T-cell (primary cell): ENCODE data around the gene PDIA4. TPM values are rescaled to one million over a fixed set of nuclear protein-coding genes. Genes with fewer than 3 reads are reported as not detected.

Experiments used
- ATAC-seq, 4 experiments: fragments of 200-7000 bp in 3 of 4; fragments of 150-1000 bp in 1 of 4; cut with Tn5 transposase; replicated peaks in 1 of 4; 1 replicate in 3 of 4; 2 replicates in 1 of 4; pipeline ENCODE4 v1.10.0; 2021; ENCODE audit warnings: moderate library complexity in 3 of 4, mild to moderate bottlenecking in 2 of 4, moderate number of reproducible peaks in 1 of 4
- CTCF ChIA-PET, 2 donors: fragments of 300-600 bp; sonication (Branson Sonifier 250); formaldehyde crosslinking; loops; one replicate each; lab custom pipeline; 2022; ENCODE audit warnings: antibody characterized with exemption in 2 of 2; lab: Charles Lee
- POLR2A ChIA-PET, 2 donors: fragments of 300-600 bp; sonication (Branson Sonifier 250); formaldehyde crosslinking; loops; one replicate each; lab custom pipeline; 2022; ENCODE audit warnings: antibody characterized with exemption in 2 of 2; lab: Charles Lee
- DNase-seq, 35 experiments: peaks; one replicate each; pipeline versions ENCODE4 v3.0.0 to v3.0.0-alpha.2; 2013 to 2023
- H3K27ac ChIP-seq: one replicate; pipeline ENCODE4 v1.5.1; 2013; ENCODE audit warnings: low read length
- H3K27me3 ChIP-seq, 2 experiments: replicated peaks in 1 of 2; 1 replicate in 1 of 2; 2 replicates in 1 of 2; pipeline versions ENCODE4 v1.6.1 to v1.7.0; 2013; ENCODE audit warnings: low read length in 1 of 2, mixed read lengths in 1 of 2; ENCODE audit not compliant: control insufficient read depth in 2 of 2, insufficient read depth in 2 of 2; ENCODE audit errors: extremely low read depth in 1 of 2
- H3K36me3 ChIP-seq, 2 donors: 1 replicate in 1 of 2; 2 replicates in 1 of 2; pipeline versions ENCODE4 v1.6.1 to v1.7.0; 2013; ENCODE audit warnings: low read length in 1 of 2; ENCODE audit not compliant: control insufficient read depth in 2 of 2, insufficient read depth in 1 of 2; ENCODE audit errors: extremely low read depth in 1 of 2
- H3K4me1 ChIP-seq, 2 experiments: 1 replicate in 1 of 2; 2 replicates in 1 of 2; pipeline versions ENCODE4 v1.6.1 to v1.7.0; 2013; ENCODE audit warnings: low read length in 2 of 2, mixed read lengths in 1 of 2; ENCODE audit not compliant: insufficient read depth in 2 of 2, control insufficient read depth in 1 of 2; ENCODE audit errors: extremely low read depth in 1 of 2
- H3K4me3 ChIP-seq, 2 donors: 1 replicate in 1 of 2; 2 replicates in 1 of 2; pipeline versions ENCODE4 v1.5.1 to v1.7.0; 2013; ENCODE audit warnings: mild to moderate bottlenecking in 2 of 2, low read length in 1 of 2, moderate library complexity in 1 of 2; ENCODE audit not compliant: control insufficient read depth in 1 of 2; ENCODE audit errors: extremely low read depth in 1 of 2
- H3K9me3 ChIP-seq: 2 replicates; pipeline ENCODE4 v1.7.0; 2013
- H3K27ac Mint-ChIP-seq, 2 donors: one replicate each; pipeline ENCODE4 v1.8.0; 2020 to 2021; ENCODE audit warnings: mild to moderate bottlenecking in 2 of 2, mixed read lengths in 2 of 2
- H3K27me3 Mint-ChIP-seq, 2 donors: one replicate each; pipeline ENCODE4 v1.8.0; 2021 to 2022; ENCODE audit warnings: mixed read lengths in 2 of 2
- H3K36me3 Mint-ChIP-seq: one replicate; pipeline ENCODE4 v1.8.0; 2021; ENCODE audit warnings: mixed read lengths
- H3K4me1 Mint-ChIP-seq, 3 donors: one replicate each; pipeline ENCODE4 v1.8.0; 2020 to 2022; ENCODE audit warnings: mixed read lengths in 3 of 3, mild to moderate bottlenecking in 1 of 3
- H3K4me3 Mint-ChIP-seq, 3 donors: one replicate each; pipeline ENCODE4 v1.8.0; 2020 to 2022; ENCODE audit warnings: mild to moderate bottlenecking in 3 of 3, mixed read lengths in 3 of 3, moderate library complexity in 3 of 3
- H3K9me3 Mint-ChIP-seq, 3 donors: one replicate each; pipeline ENCODE4 v1.8.0; 2020 to 2022; ENCODE audit warnings: mixed read lengths in 3 of 3
- WGBS: methylation state at CpG from one replicate; pipeline ENCODE4 v1.1.5; 2013; ENCODE audit warnings: missing lambda C conversion rate; ENCODE audit not compliant: insufficient coverage; 5-methylcytosine and 5-hydroxymethylcytosine counted together
- total RNA-seq, 35 experiments: library from RNA in 6 of 35; stranded (reverse) in 6 of 35; fragments of 120-200 nt in 1 of 35; gene quantifications; one replicate each; pipeline versions ENCODE4 v1.2.1 to v1.2.4 and lab custom pipeline; 2013 to 2026

The PDIA4 gene
- total RNA-seq, 5 donors from 2014 or later (not counting 1 experiment from before 2014, with no cell fraction given) = 40.3 to 75.3 (median 68.4) TPM

DNA sequence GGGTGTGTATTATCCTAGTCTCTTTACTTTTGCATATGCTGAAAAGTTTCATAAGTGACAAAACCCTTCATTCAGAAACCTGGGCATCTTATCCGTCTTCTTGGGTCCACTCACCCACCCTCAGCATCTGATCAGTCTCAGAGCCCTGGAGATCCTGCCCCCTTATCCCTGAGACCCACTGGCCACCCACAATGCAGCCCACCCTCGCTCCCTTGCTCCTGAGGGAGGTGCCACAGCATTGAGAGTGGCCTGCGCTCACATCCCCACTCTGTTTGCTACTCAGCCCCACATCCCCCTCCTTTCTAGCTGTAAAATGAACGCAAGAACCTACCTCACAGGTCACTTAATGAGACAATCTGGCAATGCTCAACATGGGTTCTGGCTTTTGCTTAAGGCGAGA is 27.3 kb downstream of the PDIA4 start:
- Mint-ChIP-seq H3K4me3 (no peak overlapping the region), H3K36me3 (peaks cover 5% of the 10 kb centered on the region), H3K9me3 (no peaks in the 10 kb centered on the region), H3K27me3 (no peaks in the 10 kb centered on the region), H3K4me1 (peaks cover 3 to 4% (median 3%) of the 10 kb centered on the region in 3 donors), H3K27ac (no peak overlapping the region)
- ChIA-PET CTCF (interaction anchor here in 1 of 2 donors (0.9 to 1.9 kb wide), 2 partner anchors 26 to 65 kb away, joined by 4 to 6 read pairs; no protein-coding TSS in a partner anchor), POLR2A (interaction anchor here in 1 of 2 donors (0.6 kb wide), 1 partner anchor 400 kb away, joined by 8 read pairs; no protein-coding TSS in a partner anchor)
- DNase-seq (no peak), ATAC-seq (no peak)
- no peak overlapping the region for H3K27ac ChIP-seq
- H3K4me3 ChIP-seq = no peak overlapping the region
- H3K9me3 ChIP-seq = no peaks in the 10 kb centered on the region
- no peaks in the 10 kb centered on the region for H3K27me3 ChIP-seq
- peaks cover 0 to 6% of the 10 kb centered on the region in 2 experiments for H3K4me1 ChIP-seq
- 92% methylated on average over 4 of the region's 5 CpGs for WGBS
- peaks cover 7 to 41% of the 10 kb centered on the region in 2 donors for H3K36me3 ChIP-seq

DNA sequence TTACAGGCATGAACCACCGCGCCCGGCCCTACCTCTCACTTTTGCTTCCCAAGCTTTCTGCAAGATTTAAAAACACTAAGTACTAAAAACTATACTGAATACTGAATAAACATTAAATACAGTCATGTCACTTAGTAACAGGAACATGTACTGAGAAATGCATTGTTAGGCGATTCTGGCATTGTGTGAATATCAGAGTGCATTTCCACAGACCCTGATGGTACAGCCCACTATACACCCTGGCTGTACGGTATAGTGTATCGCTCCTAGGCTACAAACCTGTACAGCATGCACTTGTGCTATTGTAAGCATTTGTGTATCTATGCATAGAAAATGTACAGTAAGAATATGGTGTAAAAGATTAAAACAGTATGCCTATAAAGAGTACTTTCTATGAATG is 29.1 kb downstream of the PDIA4 start:
- ATAC-seq (no peak), DNase-seq (no peak)
- ChIA-PET CTCF (no interaction called here), POLR2A (no interaction called here)
- H3K4me3 ChIP-seq = no peak overlapping the region
- Mint-ChIP-seq H3K27ac (no peak overlapping the region), H3K4me3 (no peak overlapping the region), H3K36me3 (peaks cover 5% of the 10 kb centered on the region), H3K4me1 (no peaks in the 10 kb centered on the region), H3K9me3 (no peaks in the 10 kb centered on the region), H3K27me3 (no peaks in the 10 kb centered on the region)
- peaks cover 7 to 25% of the 10 kb centered on the region in 2 donors for H3K36me3 ChIP-seq
- peaks cover 0 to 6% of the 10 kb centered on the region in 2 experiments for H3K27me3 ChIP-seq
- H3K9me3 ChIP-seq = no peaks in the 10 kb centered on the region
- no CpG with 5 or more reads among the region's 6 CpGs for WGBS
- H3K27ac ChIP-seq = no peak overlapping the region
- H3K4me1 ChIP-seq = no peaks in the 10 kb centered on the region

GRCh38 chr7:148997497-148997896 is 30.8 kb downstream of the PDIA4 start:
- Histone ChIP-seq H3K36me3 (peaks cover 2 to 10% of the 10 kb centered on the region in 2 donors), H3K27me3 (peaks cover 0 to 14% of the 10 kb centered on the region in 2 experiments), H3K27ac (no peak overlapping the region), H3K4me3 (no peak overlapping the region), H3K4me1 (no peaks in the 10 kb centered on the region), H3K9me3 (no peaks in the 10 kb centered on the region)
- no peaks in the 10 kb centered on the region for H3K36me3 Mint-ChIP-seq
- no peaks in the 10 kb centered on the region for H3K4me1 Mint-ChIP-seq
- POLR2A ChIA-PET = no interaction called here
- H3K27ac Mint-ChIP-seq = no peak overlapping the region
- CTCF ChIA-PET = interaction anchor here in 1 of 2 donors (0.6 kb wide), 1 partner anchor 475 kb away, joined by 4 read pairs; no protein-coding TSS in a partner anchor
- DNase-seq (no peak), ATAC-seq (no peak)
- no peaks in the 10 kb centered on the region for H3K27me3 Mint-ChIP-seq
- 100% methylated on average over 1 of the region's 4 CpGs for WGBS
- H3K9me3 Mint-ChIP-seq = no peaks in the 10 kb centered on the region
- H3K4me3 Mint-ChIP-seq = no peak overlapping the region

DNA sequence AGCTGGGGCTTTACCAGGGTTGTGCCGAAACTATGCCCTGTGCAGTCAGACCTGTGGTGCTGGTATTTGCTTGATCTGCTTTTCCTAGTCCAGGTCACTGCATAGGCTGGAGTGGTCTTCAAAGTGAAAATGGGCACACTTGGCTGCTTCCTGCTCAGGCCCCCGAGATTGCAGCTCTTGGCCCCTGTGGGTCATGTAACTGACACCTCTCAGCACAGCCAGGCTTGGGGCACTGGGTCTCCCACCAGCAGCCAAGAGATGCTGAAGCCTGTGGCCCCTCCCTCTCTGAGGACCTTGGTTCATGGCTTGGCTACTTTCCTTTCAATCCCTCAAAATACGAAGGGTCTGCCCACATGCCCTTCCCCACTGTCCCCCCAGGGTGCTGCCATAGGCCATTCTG is 33.7 kb downstream of the PDIA4 start:
- CTCF ChIA-PET = interaction anchor here in 1 of 2 donors (1.6 kb wide), 1 partner anchor 11 kb away, joined by 5 read pairs; no protein-coding TSS in a partner anchor

DNA sequence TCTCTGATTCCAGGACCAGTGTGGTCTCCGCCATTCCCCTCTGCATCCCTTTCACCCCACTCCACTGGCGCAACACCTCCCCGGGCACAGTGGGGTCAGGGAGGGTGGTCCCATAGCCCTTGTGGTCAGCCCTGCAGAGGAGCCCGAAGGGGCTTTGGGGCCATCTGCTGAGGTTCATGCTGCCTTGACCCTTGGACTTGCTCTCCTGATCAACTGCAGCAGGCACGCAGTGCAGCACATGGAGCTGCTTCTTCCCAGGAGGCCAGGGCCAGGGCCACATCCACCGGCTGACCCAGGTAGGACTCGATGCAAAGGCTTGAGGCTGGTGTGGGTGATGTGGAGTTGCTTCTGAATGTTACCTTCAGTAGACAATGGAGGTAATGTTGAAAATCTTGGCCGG is 35.1 kb downstream of the PDIA4 start:
- Histone ChIP-seq H3K27ac (no peak overlapping the region), H3K9me3 (no peaks in the 10 kb centered on the region), H3K27me3 (peaks cover 0 to 14% of the 10 kb centered on the region in 2 experiments), H3K36me3 (no peaks in the 10 kb centered on the region), H3K4me1 (peaks cover 4 to 6% of the 10 kb centered on the region in 2 experiments), H3K4me3 (no peak overlapping the region)
- Mint-ChIP-seq H3K4me3 (no peak overlapping the region), H3K4me1 (peaks cover 3 to 8% (median 6%) of the 10 kb centered on the region in 3 donors), H3K27ac (no peak overlapping the region), H3K36me3 (no peaks in the 10 kb centered on the region), H3K9me3 (no peaks in the 10 kb centered on the region), H3K27me3 (no peaks in the 10 kb centered on the region)
- WGBS = 91% methylated on average over 4 of the region's 8 CpGs
- CTCF ChIA-PET = interaction anchor here in 1 of 2 donors (0.9 to 1.6 kb wide), 2 partner anchors 12 to 73 kb away, joined by 3 to 5 read pairs; no protein-coding TSS in a partner anchor
- DNase-seq (no peak), ATAC-seq (no peak)
- POLR2A ChIA-PET = no interaction called here

More for the DNA sequence above, 33.7 kb downstream of the PDIA4 start:
- Mint-ChIP-seq H3K4me1 (no peaks in the 10 kb centered on the region), H3K4me3 (no peak overlapping the region), H3K36me3 (no peaks in the 10 kb centered on the region), H3K27me3 (no peaks in the 10 kb centered on the region), H3K27ac (no peak overlapping the region), H3K9me3 (no peaks in the 10 kb centered on the region)
- POLR2A ChIA-PET = no interaction called here
- Histone ChIP-seq H3K27me3 (peaks cover 0 to 14% of the 10 kb centered on the region in 2 experiments), H3K4me1 (no peaks in the 10 kb centered on the region), H3K4me3 (no peak overlapping the region), H3K36me3 (no peaks in the 10 kb centered on the region), H3K27ac (no peak overlapping the region), H3K9me3 (no peaks in the 10 kb centered on the region)
- DNase-seq (no peak), ATAC-seq (no peak)
- 86% methylated on average over 2 of the region's 3 CpGs for WGBS

- Mint-ChIP-seq H3K27ac (no peak overlapping the region), H3K27me3 (no peaks in the 10 kb centered on the region), H3K4me1 (peaks cover 18 to 21% (median 20%) of the 10 kb centered on the region in 3 donors), H3K9me3 (no peaks in the 10 kb centered on the region), H3K36me3 (no peaks in the 10 kb centered on the region), H3K4me3 (no peak overlapping the region)
- no peaks in the 10 kb centered on the region for H3K9me3 ChIP-seq
- ATAC-seq = no peak
- H3K27ac ChIP-seq = no peak overlapping the region
- H3K4me3 ChIP-seq = no peak overlapping the region
- POLR2A ChIA-PET = interaction anchor here in 1 of 2 donors (0.6 kb wide), 1 partner anchor 287 kb away, joined by 6 read pairs; no protein-coding TSS in a partner anchor
- no peak for DNase-seq
- CTCF ChIA-PET = interaction anchor here (0.7 kb wide), 2 partner anchors 7 to 73 kb away, joined by 4 to 7 read pairs; no protein-coding TSS in a partner anchor
- H3K4me1 ChIP-seq = peaks cover 10 to 12% of the 10 kb centered on the region in 2 experiments
- no peaks in the 10 kb centered on the region for H3K36me3 ChIP-seq
- H3K27me3 ChIP-seq = peaks cover 0 to 14% of the 10 kb centered on the region in 2 experiments
- WGBS = no CpG with 5 or more reads among the region's 1 CpG
Measured at GRCh38 chr7:148991536-148991935, 36.8 kb downstream of the PDIA4 start.
